Stimulated activated effector memory CD8-positive, alpha-beta T cell treated with anti-CD3 and anti-CD28 coated beads, Interleukin-12 subunit alpha, Interleukin-12 subunit beta, amount 100 ng/mL, for 72 hours (primary cell): ENCODE data around the gene STT3B.
A peak's percentile ranks its signal among the peaks of the same experiment; 100 is the strongest.

Experiments used
- ATAC-seq: fragments of 150-1000 bp; cut with Tn5 transposase; 2 replicates; pipeline ENCODE4 v1.10.0; 2021
- DNase-seq, 2 donors: peaks; one replicate each; pipeline ENCODE4 v3.0.0; 2021 to 2022; ENCODE audit warnings: low spot score in 2 of 2
- H3K27ac Mint-ChIP-seq: one replicate; pipeline ENCODE4 v1.8.0; 2022; ENCODE audit warnings: mild to moderate bottlenecking, mixed read lengths
- H3K36me3 Mint-ChIP-seq: one replicate; pipeline ENCODE4 v1.8.0; 2022; ENCODE audit warnings: mild to moderate bottlenecking, mixed read lengths
- H3K4me1 Mint-ChIP-seq: one replicate; pipeline ENCODE4 v1.8.0; 2022; ENCODE audit warnings: mixed read lengths
- H3K4me3 Mint-ChIP-seq: one replicate; pipeline ENCODE4 v1.8.0; 2022; ENCODE audit warnings: mild to moderate bottlenecking, mixed read lengths
- H3K9me3 Mint-ChIP-seq: one replicate; pipeline ENCODE4 v1.8.0; 2022; ENCODE audit warnings: mixed read lengths

STT3B gene

GRCh38 chr3:31559872-31560534 is 27.3 kb downstream of the STT3B start:
- H3K4me3 Mint-ChIP-seq, result peak overlapping the region; percentile 16

GRCh38 chr3:31561891-31562290 is 29.2 kb downstream of the STT3B start:
- Mint-ChIP-seq H3K27ac (peak overlapping the region; percentile 7), H3K9me3 (peaks cover 5% of the 10 kb centered on the region), H3K4me1 (peaks cover 87% of the 10 kb centered on the region), H3K36me3 (peaks cover 8% of the 10 kb centered on the region), H3K4me3 (no peak overlapping the region)
- DNase-seq, result no peak
- ATAC-seq, result no peak

More at GRCh38 chr3:31559872-31560534, 27.3 kb downstream of the STT3B start:
- ATAC-seq, result peak; percentile 60
- Mint-ChIP-seq H3K27ac (peak overlapping the region; percentile 21), H3K9me3 (peaks cover 5% of the 10 kb centered on the region), H3K36me3 (peaks cover 8% of the 10 kb centered on the region), H3K4me1 (peaks cover 88% of the 10 kb centered on the region)
- DNase-seq, result no peak

GRCh38 chr3:31562525-31562924 is 29.8 kb downstream of the STT3B start:
- ATAC-seq (no peak), DNase-seq (peak in 1 of 2 donors; percentile 50)
- Mint-ChIP-seq H3K27ac (no peak overlapping the region), H3K4me1 (peaks cover 87% of the 10 kb centered on the region), H3K4me3 (no peak overlapping the region), H3K9me3 (peaks cover 5% of the 10 kb centered on the region), H3K36me3 (peaks cover 14% of the 10 kb centered on the region)

- H3K36me3 Mint-ChIP-seq, result peaks cover 6% of the 10 kb centered on the region
- H3K4me1 Mint-ChIP-seq, result peaks cover 81% of the 10 kb centered on the region
- peak; percentile 97 for ATAC-seq
- H3K9me3 Mint-ChIP-seq, result no peaks in the 10 kb centered on the region
- peak overlapping the region; percentile 34 for H3K4me3 Mint-ChIP-seq
- DNase-seq, result no peak
- peak overlapping the region; percentile 74 for H3K27ac Mint-ChIP-seq
These were observed 32.6 kb downstream of the STT3B start for GRCh38 chr3:31565288-31565687.

GRCh38 chr3:31567036-31567435 is 34.3 kb downstream of the STT3B start:
- no peak overlapping the region for H3K4me3 Mint-ChIP-seq
- no peaks in the 10 kb centered on the region for H3K9me3 Mint-ChIP-seq
- H3K36me3 Mint-ChIP-seq, result peaks cover 6% of the 10 kb centered on the region
- H3K4me1 Mint-ChIP-seq, result peaks cover 77% of the 10 kb centered on the region
- DNase-seq (no peak), ATAC-seq (peak; percentile 61)
- H3K27ac Mint-ChIP-seq, result peak overlapping the region; percentile 23

GRCh38 chr3:31568649-31569048 is 35.9 kb downstream of the STT3B start:
- ATAC-seq (no peak), DNase-seq (no peak)
- Mint-ChIP-seq H3K36me3 (peaks cover 6% of the 10 kb centered on the region), H3K27ac (no peak overlapping the region), H3K4me3 (no peak overlapping the region), H3K9me3 (no peaks in the 10 kb centered on the region), H3K4me1 (peaks cover 61% of the 10 kb centered on the region)

GRCh38 chr3:31571325-31571724 is 38.6 kb downstream of the STT3B start:
- ATAC-seq (no peak), DNase-seq (no peak)
- peaks cover 51% of the 10 kb centered on the region for H3K4me1 Mint-ChIP-seq
- H3K27ac Mint-ChIP-seq, result no peak overlapping the region
- no peak overlapping the region for H3K4me3 Mint-ChIP-seq
- no peaks in the 10 kb centered on the region for H3K9me3 Mint-ChIP-seq
- H3K36me3 Mint-ChIP-seq, result peaks cover 6% of the 10 kb centered on the region

- H3K27ac Mint-ChIP-seq, result no peak overlapping the region
- no peaks in the 10 kb centered on the region for H3K9me3 Mint-ChIP-seq
- DNase-seq, result no peak
- no peak for ATAC-seq
- peaks cover 7% of the 10 kb centered on the region for H3K36me3 Mint-ChIP-seq
- H3K4me3 Mint-ChIP-seq, result no peak overlapping the region
- H3K4me1 Mint-ChIP-seq, result peaks cover 42% of the 10 kb centered on the region
These were observed 39.7 kb downstream of the STT3B start for GRCh38 chr3:31572236-31573004.

GRCh38 chr3:31573036-31573779 is 40.5 kb downstream of the STT3B start:
- Mint-ChIP-seq H3K27ac (no peak overlapping the region), H3K36me3 (peaks cover 10% of the 10 kb centered on the region), H3K9me3 (no peaks in the 10 kb centered on the region), H3K4me3 (no peak overlapping the region), H3K4me1 (peaks cover 44% of the 10 kb centered on the region)
- no peak for DNase-seq
- ATAC-seq, result peak; percentile 66

GRCh38 chr3:31575448-31575847 is 42.7 kb downstream of the STT3B start:
- DNase-seq (no peak), ATAC-seq (peak; percentile 85)
- Mint-ChIP-seq H3K27ac (no peak overlapping the region), H3K4me1 (peaks cover 37% of the 10 kb centered on the region), H3K4me3 (peak overlapping the region; percentile 4), H3K36me3 (peaks cover 33% of the 10 kb centered on the region), H3K9me3 (no peaks in the 10 kb centered on the region)

GRCh38 chr3:31576521-31576920 is 43.8 kb downstream of the STT3B start:
- Mint-ChIP-seq H3K27ac (no peak overlapping the region), H3K4me1 (peaks cover 30% of the 10 kb centered on the region), H3K4me3 (no peak overlapping the region), H3K36me3 (peaks cover 43% of the 10 kb centered on the region), H3K9me3 (no peaks in the 10 kb centered on the region)
- ATAC-seq (no peak), DNase-seq (no peak)

GRCh38 chr3:31577232-31577631 is 44.5 kb downstream of the STT3B start:
- Mint-ChIP-seq H3K4me1 (peaks cover 37% of the 10 kb centered on the region), H3K36me3 (peaks cover 50% of the 10 kb centered on the region), H3K9me3 (no peaks in the 10 kb centered on the region), H3K27ac (no peak overlapping the region), H3K4me3 (no peak overlapping the region)
- ATAC-seq (no peak), DNase-seq (no peak)

GRCh38 chr3:31579828-31580227 is 47.1 kb downstream of the STT3B start:
- peaks cover 71% of the 10 kb centered on the region for H3K36me3 Mint-ChIP-seq
- H3K9me3 Mint-ChIP-seq, result no peaks in the 10 kb centered on the region
- peaks cover 56% of the 10 kb centered on the region for H3K4me1 Mint-ChIP-seq
- no peak for DNase-seq
- no peak overlapping the region for H3K27ac Mint-ChIP-seq
- ATAC-seq, result no peak
- no peak overlapping the region for H3K4me3 Mint-ChIP-seq

GRCh38 chr3:31580645-31581044 is 47.9 kb downstream of the STT3B start:
- peaks cover 52% of the 10 kb centered on the region for H3K4me1 Mint-ChIP-seq
- peaks cover 79% of the 10 kb centered on the region for H3K36me3 Mint-ChIP-seq
- no peak for ATAC-seq
- DNase-seq, result no peak
- H3K4me3 Mint-ChIP-seq, result no peak overlapping the region
- H3K27ac Mint-ChIP-seq, result no peak overlapping the region
- H3K9me3 Mint-ChIP-seq, result peaks cover 2% of the 10 kb centered on the region

GRCh38 chr3:31581660-31582059 is 48.9 kb downstream of the STT3B start:
- H3K4me1 Mint-ChIP-seq, result peaks cover 52% of the 10 kb centered on the region
- ATAC-seq, result no peak
- H3K4me3 Mint-ChIP-seq, result no peak overlapping the region
- DNase-seq, result no peak
- peaks cover 3% of the 10 kb centered on the region for H3K9me3 Mint-ChIP-seq
- H3K27ac Mint-ChIP-seq, result peak overlapping the region; percentile 20
- peaks cover 82% of the 10 kb centered on the region for H3K36me3 Mint-ChIP-seq
